GM21619 (cell line): ENCODE measurements around the gene RRAGC.

Experiments
- ATAC-seq: cut with Tn5 transposase; IDR thresholded peaks from one replicate; pipeline ENCODE4 v1.9.1; 2021; ENCODE audit not compliant: unreplicated experiment

RRAGC gene, protein sequence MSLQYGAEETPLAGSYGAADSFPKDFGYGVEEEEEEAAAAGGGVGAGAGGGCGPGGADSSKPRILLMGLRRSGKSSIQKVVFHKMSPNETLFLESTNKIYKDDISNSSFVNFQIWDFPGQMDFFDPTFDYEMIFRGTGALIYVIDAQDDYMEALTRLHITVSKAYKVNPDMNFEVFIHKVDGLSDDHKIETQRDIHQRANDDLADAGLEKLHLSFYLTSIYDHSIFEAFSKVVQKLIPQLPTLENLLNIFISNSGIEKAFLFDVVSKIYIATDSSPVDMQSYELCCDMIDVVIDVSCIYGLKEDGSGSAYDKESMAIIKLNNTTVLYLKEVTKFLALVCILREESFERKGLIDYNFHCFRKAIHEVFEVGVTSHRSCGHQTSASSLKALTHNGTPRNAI

DNA sequence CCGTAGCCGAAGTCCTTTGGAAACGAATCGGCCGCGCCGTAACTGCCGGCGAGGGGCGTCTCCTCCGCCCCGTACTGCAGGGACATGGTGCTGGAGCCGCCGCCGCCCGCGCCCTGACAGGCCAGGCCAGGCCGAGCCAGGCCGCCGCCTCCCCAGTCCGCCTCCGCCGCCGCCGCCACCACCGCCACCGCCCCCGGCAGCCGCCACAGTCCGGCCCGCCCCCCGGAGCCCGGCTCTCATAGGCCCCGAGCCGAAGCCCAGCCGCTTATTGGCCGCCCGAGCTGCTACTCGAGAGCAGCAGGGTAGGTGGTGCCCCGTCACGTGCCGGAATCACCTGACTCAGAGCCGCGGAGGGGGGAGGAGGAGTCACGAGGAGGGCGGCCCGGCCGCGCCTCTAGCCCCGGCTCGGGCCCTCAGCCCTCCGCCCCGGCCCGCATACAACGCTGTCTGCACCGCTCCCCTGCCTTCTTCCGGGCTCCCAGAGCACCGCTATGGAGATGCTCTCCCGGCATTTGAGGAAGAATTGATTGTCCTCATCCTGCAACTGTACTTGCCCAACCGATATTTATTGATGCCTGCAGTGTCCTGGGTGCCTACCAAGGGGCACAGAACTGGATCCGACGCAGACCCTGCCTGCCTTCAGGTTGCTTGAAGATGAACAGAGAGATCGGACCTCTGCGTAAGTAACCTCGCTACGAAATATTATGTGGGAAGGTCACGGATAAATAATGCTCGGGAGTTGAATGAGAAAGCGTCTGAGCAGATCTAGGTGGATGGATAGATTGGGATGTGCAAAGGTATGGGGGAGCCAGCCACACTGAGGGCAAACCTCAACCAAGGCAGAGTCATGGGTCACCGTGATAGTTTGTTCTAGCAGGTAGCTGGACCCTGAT, at the start of gene RRAGC:
RRAGC (minus strand) TSS at position 212 of the 893 bp plus-strand sequence; CDS start at position 86, 126 bp downstream.
- peak; percentile 87 for ATAC-seq

DNA sequence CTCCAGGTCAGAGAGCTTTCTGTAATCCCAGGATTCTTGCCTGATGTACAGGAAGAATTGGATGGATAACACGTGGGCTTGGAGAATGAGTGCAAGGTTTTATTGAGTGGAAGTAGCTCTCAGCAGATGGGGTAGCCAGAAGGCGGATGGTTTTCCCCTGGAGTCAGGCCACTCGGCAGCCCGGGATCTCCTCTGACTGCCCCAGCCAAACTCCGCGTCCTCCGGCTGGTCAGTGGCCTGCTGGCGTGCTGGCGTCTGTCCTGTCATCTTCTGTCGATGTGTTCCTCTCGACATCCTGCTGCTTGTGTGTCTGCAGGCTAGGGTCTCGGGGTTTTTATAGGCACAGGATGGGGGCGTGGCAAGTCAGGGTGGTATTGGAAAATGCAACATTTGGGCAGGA, 49.2 kb upstream of the RRAGC start:
- no peak for ATAC-seq

DNA sequence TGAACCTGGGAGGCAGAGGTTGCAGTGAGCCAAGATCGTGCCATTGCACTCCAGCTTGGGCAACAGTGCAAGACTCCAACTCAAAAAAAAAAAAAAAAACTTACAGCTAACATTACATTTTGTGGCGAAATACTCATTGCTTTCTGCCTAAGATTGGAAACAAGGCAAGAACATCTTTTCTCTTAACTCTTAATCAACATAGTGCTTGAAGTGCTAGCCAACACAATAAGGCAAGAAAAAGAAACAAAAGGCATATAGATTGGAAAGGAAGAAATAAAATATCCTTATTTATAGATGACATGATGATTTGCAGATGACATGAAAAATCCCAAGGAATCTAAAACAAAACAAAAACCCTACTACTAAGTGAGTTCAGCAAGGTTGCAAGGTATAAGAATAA, 46.4 kb upstream of the RRAGC start:
- ATAC-seq: no peak

DNA sequence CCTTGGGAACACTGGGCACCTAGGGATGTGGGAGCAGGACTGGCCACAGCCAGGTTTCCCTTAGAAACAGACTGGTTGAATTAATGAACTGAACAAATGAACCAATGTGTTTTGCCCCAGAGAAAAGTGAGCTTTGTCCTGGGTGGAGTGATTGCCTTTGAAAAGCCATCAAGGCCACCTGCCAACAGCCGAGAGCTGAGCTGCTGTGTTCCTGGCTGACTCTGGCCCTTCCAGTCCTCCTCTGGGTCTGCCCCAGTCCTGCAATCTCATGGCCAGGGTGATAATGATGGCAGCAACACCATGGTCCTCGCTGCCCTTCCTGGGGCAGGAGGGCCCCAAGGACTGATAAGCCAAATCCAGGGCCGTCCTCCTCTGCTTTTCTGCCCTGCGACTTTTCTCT, 40.0 kb upstream of the RRAGC start:
- ATAC-seq: no peak

GRCh38 chr1:38898653-38899230, 39.2 kb upstream of the RRAGC start:
- no peak for ATAC-seq

GRCh38 chr1:38896169-38896568, 36.6 kb upstream of the RRAGC start:
- ATAC-seq: no peak

DNA sequence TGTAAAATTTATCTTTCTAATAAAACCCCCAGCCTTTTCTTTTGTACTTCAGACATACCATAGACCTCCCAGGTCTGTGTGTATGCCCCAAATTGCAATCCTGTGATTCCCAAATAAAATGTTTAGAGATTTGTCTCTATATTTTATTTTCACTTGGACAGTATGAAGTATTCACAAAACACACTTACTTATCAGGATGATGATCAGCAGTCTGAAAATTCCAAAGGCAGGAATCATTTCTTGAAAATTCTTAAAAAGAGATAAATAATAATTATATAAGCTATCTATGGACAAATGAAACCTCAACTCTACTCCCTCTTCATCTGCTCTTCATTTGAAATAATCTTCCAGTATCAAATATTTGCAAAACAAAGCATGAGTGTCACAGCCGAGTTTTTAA, 33.4 kb upstream of the RRAGC start:
- no peak for ATAC-seq

- no peak for ATAC-seq
Observed at GRCh38 chr1:38891753-38892152, 32.2 kb upstream of the RRAGC start.

GRCh38 chr1:38889589-38889988, 30.0 kb upstream of the RRAGC start:
- no peak for ATAC-seq

DNA sequence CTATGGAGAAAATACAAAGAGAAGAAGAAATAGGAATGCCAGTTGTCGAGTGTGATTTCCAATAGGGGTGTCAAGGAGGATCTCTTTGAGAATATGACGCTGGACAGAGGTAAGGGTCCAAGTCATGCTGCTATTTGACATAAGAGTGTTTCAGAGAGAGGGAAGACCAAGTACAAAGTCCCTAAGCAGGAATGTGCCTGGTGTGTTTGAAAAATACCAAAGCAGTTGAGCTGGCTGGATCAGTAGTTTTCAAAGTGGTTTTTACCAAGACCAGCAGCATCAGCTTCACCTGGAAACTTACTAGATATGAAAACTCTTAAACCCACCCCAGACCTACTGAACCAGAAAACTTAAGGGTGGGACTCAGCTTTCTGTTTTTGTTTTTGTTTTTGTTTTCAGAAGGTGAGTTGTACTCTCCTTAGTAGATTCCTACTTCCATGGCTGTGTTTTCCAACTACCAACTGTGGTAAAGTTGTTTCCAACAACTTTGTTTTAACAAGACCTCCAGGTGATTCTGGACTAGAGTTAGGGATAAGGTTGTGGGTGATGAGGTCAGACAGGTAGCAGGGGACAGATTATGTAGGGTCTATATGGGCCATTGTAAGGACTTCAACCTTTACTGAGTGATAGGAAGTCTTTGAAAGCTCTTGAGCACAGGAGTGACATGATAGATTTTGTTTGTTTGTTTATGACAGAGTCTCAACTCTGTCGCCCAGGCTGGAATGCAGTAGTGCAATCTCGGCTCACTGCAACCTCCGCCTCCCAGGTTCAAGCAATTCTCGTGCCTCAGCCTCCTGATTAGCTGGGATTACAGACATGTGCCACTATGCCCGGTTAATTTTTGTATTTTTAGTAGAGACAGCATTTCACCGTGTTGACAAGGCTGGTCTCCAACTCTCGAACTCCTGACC, 29.1 kb upstream of the RRAGC start:
- ATAC-seq: no peak

GRCh38 chr1:38885092-38885491, 25.5 kb upstream of the RRAGC start:
- ATAC-seq: no peak

- ATAC-seq: no peak
Observed at GRCh38 chr1:38881487-38881886, 21.9 kb upstream of the RRAGC start, which contains the start of gene GJA9. Gene GJA9 (minus strand): TSS chr1:38881587. CDS start chr1:38876098, 5,489 bp downstream.

DNA sequence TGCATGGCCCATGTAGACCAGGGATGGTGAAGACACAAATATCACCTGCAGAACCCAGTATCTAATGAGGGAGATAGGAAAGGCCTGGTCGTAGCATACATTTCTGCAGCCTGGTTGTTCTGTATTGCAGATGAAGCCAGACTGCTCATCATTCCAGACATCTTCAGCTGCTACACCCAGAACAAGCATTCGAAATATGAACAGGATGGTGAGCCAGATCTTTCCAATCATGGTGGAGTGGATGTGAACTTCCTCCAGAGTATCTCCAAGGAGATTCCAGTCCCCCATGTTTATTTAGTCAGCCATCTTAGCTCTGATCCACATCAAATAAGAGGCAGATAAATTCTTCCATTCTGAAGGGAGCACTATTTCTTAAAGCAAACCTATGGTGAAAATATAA, 16.2 kb upstream of the RRAGC start:
- no peak for ATAC-seq

DNA sequence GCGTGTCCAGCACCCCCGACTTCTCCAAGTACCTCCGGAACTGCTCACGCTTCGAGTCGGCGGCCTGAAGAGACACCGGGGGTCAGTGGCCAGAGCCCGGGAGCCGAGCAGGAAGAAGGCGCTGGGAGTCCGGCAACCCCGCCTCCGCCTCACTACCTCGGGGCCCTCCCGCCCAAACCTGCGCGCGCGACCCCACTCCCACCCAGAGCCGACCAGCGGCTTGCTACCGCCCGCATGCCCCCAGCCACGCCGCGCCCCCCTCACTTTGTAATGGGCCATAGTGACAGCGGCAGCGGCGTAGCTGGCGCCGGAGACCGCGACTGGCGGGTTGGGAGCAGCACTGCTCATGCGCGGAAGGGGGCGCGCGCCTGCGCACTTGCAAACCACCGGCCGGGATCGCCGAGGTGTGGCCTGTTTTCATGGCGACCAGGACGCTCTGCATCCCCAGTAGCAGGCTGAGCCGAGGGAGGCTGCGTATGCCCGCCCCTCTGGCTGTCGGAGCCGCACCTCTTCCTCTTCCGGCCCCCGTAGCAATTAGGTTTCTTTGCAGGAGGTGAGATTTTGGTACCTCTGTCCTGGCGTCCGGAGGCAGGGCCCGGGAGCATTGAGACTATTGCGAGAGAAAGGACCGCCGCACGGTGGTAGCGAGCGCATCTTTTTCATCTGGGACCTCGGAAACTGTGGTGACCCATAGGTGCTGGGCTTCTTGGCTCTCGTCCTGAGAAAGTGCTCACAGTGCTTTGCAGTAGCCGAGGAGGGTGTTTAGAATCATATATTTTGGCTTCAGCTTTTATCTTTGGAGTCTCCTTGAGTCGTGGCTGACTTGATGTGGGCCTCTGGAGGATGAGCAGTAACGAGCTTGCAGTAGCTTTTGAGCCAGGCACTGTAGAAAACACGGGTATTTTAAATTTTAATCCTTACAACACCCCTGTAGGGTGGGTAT, 13.7 kb upstream of the RRAGC start, which contains the start of gene MYCBP:
MYCBP (minus strand) TSS at position 322 of the 943 bp plus-strand sequence; CDS start at position 279, 43 bp downstream.
- peak; percentile 92 for ATAC-seq

- ATAC-seq: peak; percentile 28
Observed at GRCh38 chr1:38872401-38873026, 12.9 kb upstream of the RRAGC start.

DNA sequence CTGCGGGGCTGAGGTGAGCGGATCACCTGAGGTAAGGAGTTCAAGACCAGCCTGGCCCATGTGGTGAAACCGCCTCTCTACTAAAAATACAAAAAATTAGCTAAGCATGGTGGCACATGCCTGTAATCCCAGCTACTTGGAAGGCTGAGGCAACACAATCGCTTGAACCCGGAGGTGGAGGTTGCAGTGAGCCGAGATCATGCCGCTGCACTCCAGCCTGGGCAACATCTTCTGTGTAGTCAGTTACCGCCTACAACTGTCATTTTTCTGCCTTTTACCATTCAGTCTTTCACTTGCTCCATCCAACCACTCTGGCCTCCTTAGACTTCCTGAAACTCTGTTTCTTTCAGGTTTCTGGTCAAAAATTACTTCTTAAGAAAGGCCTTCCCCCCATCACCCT, 11.4 kb upstream of the RRAGC start:
- ATAC-seq: no peak

GRCh38 chr1:38867208-38867607, 7.6 kb upstream of the RRAGC start:
- ATAC-seq: no peak

DNA sequence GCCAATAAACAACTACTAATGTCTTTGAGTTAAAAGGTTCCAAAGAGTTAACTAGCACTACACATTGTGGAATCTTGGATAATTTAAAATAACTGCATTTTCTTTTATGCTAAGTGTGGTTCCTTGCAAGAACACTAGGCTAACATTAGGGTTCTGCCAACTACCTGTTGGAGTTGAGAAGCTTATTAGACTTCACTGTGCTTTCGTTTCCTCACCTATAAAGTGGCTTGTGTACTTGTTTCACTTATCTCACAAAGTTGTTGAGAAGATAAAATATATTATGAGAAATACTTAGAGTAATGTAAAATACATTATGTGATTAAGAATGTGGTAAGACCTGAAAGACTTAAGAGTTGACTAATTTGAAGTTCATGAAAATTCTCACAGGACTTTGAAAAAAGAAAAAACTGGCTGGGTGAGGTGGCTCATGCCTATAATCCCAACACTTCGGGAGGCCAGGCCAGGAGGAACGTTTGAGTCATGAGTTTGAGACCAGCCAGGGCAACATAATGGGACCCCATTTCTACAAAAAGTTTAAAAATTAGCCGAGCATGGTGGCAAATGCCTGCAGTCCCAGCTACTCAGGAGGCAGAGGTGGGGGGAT, 5.6 kb upstream of the RRAGC start:
- no peak for ATAC-seq

- no peak for ATAC-seq
Observed at GRCh38 chr1:38860454-38860795, 853 bp upstream of the RRAGC start.
